HCT116 (cell line): ENCODE data around the gene TMEM243.

Source experiments
- ELF1 ChIP-seq: IDR thresholded peaks from 2 replicates; pipeline ENCODE4 v1.6.1; 2012; ENCODE audit warnings: low read depth, borderline replicate concordance
- EZH2phosphoT487 ChIP-seq: fragments of 200-600 bp; IDR thresholded peaks from 2 replicates; pipeline ENCODE4 v1.6.1; 2018; ENCODE audit warnings: antibody characterized with exemption, borderline replicate concordance
- FOSL1 ChIP-seq: IDR thresholded peaks from 2 replicates; pipeline ENCODE4 v1.6.1; 2012; ENCODE audit warnings: low read depth
- POLR2A ChIP-seq: IDR thresholded peaks from 2 replicates; pipeline ENCODE4 v1.7.0; 2011; ENCODE audit warnings: borderline replicate concordance; ENCODE audit not compliant: insufficient read depth, insufficient read length; ENCODE audit errors: extremely low read depth
- POLR2AphosphoS5 ChIP-seq: IDR thresholded peaks from 2 replicates; pipeline ENCODE4 v1.6.1; 2011; ENCODE audit warnings: mild to moderate bottlenecking, low read depth, low read length, moderate library complexity
- SIN3A ChIP-seq: IDR thresholded peaks from 2 replicates; pipeline ENCODE4 v1.6.1; 2012; ENCODE audit warnings: low read depth
- SP1 ChIP-seq: IDR thresholded peaks from 2 replicates; pipeline ENCODE4 v1.6.1; 2012; ENCODE audit warnings: low read depth
- YY1 ChIP-seq: IDR thresholded peaks from 2 replicates; pipeline ENCODE4 v1.6.1; 2011; ENCODE audit warnings: low read length, low read depth, moderate library complexity, mild to moderate bottlenecking; ENCODE audit not compliant: insufficient replicate concordance; ENCODE audit errors: extremely low read depth
- ZBTB33 ChIP-seq: IDR thresholded peaks from 2 replicates; pipeline ENCODE4 v1.6.1; 2011; ENCODE audit warnings: mild to moderate bottlenecking, low read length, moderate library complexity; ENCODE audit not compliant: insufficient replicate concordance; ENCODE audit errors: extremely low read depth
- ZFX ChIP-seq: fragments of 450-650 bp; IDR thresholded peaks from 2 replicates; pipeline ENCODE4 v1.6.1; 2017
- ZNF274 ChIP-seq: fragments of 200-500 bp; sonication (Bioruptor generic); IDR thresholded peaks from 2 replicates; pipeline ENCODE4 v1.6.1; 2014; ENCODE audit warnings: mild to moderate bottlenecking, low read depth, low read length, inconsistent platforms
- TF ChIP-seq, protein P1 (sequence below), 3 experiments: fragments of 200-600 bp in 1 of 3; sonication (generic) in 1 of 3; IDR thresholded peaks in 2 of 3; conservative IDR thresholded peaks in 1 of 3; 2 replicates each; pipeline ENCODE4 v1.5.1; 2012 to 2017; ENCODE audit warnings: low read depth in 2 of 3, low read length in 2 of 3, antibody characterized with exemption in 1 of 3, borderline replicate concordance in 1 of 3, control low read depth in 1 of 3, mild to moderate bottlenecking in 1 of 3, mixed read lengths in 1 of 3, mixed run types in 1 of 3, moderate library complexity in 1 of 3; ENCODE audit not compliant: insufficient read depth in 1 of 3
- TF ChIP-seq, protein P2 (sequence below): IDR thresholded peaks from 2 replicates; pipeline ENCODE4 v1.6.1; 2012

DNA sequence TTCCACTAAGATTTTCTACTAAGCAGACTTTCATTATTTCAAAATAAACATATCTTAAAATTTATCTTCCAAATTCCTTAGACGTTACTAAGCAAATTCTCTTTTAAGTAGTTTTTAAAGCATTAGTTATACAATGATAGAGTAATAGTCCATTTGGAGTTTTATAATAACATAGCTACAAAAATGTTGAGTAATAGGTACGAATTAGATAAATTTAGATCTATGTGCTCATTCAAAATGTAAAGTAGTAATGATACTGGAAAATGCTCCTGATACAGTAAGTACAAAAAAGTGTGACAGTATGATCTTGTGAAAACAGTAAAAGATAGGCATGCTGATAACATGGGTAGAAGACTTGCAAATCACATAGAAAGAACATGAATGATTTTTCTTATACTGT lies 62.8 kb downstream of the TMEM243 start:
- TF ChIP-seq, protein P1, sequence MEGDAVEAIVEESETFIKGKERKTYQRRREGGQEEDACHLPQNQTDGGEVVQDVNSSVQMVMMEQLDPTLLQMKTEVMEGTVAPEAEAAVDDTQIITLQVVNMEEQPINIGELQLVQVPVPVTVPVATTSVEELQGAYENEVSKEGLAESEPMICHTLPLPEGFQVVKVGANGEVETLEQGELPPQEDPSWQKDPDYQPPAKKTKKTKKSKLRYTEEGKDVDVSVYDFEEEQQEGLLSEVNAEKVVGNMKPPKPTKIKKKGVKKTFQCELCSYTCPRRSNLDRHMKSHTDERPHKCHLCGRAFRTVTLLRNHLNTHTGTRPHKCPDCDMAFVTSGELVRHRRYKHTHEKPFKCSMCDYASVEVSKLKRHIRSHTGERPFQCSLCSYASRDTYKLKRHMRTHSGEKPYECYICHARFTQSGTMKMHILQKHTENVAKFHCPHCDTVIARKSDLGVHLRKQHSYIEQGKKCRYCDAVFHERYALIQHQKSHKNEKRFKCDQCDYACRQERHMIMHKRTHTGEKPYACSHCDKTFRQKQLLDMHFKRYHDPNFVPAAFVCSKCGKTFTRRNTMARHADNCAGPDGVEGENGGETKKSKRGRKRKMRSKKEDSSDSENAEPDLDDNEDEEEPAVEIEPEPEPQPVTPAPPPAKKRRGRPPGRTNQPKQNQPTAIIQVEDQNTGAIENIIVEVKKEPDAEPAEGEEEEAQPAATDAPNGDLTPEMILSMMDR (IDR thresholded peaks at IDR 0.05 in 2 of 3, conservative IDR thresholded peaks at IDR 0.05 in 1 of 3; ENCODE audit: borderline replicate concordance in 1 of 3, insufficient read depth in 1 of 3, low read depth in 2 of 3, low read length in 2 of 3) = no peak
- no peak for TF ChIP-seq POLR2A
- TF ChIP-seq POLR2AphosphoS5 = no peak
- no peak for TF ChIP-seq SIN3A
- no peak for TF ChIP-seq SP1
- no peak for TF ChIP-seq YY1
- TF ChIP-seq FOSL1 = no peak
- no peak for TF ChIP-seq ZNF274
- no peak for TF ChIP-seq EZH2phosphoT487
- no peak for TF ChIP-seq ZBTB33
- TF ChIP-seq, protein P2, sequence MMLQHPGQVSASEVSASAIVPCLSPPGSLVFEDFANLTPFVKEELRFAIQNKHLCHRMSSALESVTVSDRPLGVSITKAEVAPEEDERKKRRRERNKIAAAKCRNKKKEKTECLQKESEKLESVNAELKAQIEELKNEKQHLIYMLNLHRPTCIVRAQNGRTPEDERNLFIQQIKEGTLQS = no peak
- no peak for TF ChIP-seq ELF1
- no peak for TF ChIP-seq ZFX
